Endothelial cell of umbilical vein (primary cell): ENCODE data around the gene COL20A1.

Experiments used
- EZH2 ChIP-seq: IDR thresholded peaks from 2 replicates; pipeline ENCODE4 v1.6.1; 2012; ENCODE audit warnings: borderline replicate concordance, low read depth, mild to moderate bottlenecking, moderate library complexity, low read length, inconsistent platforms; ENCODE audit not compliant: severe bottlenecking
- POLR2A ChIP-seq: IDR thresholded peaks from 2 replicates; pipeline ENCODE4 v1.6.1; 2012; ENCODE audit warnings: low read depth, mild to moderate bottlenecking, control low read depth, low read length
- POLR2AphosphoS5 ChIP-seq: IDR thresholded peaks from 2 replicates; pipeline ENCODE4 v1.6.1; 2012; ENCODE audit warnings: low read depth, mild to moderate bottlenecking, control low read depth, low read length, moderate library complexity; ENCODE audit not compliant: insufficient read depth
- TF ChIP-seq, protein P1 (sequence below), 2 donors: IDR thresholded peaks; 1 replicate in 1 of 2; 2 replicates in 1 of 2; pipeline ENCODE4 v1.5.1; 2011; ENCODE audit warnings: low read length in 2 of 2, mild to moderate bottlenecking in 2 of 2, moderate library complexity in 2 of 2, control low read depth in 1 of 2, inconsistent platforms in 1 of 2, low read depth in 1 of 2; ENCODE audit not compliant: insufficient read depth in 1 of 2; ENCODE audit errors: extremely low read depth in 1 of 2

DNA sequence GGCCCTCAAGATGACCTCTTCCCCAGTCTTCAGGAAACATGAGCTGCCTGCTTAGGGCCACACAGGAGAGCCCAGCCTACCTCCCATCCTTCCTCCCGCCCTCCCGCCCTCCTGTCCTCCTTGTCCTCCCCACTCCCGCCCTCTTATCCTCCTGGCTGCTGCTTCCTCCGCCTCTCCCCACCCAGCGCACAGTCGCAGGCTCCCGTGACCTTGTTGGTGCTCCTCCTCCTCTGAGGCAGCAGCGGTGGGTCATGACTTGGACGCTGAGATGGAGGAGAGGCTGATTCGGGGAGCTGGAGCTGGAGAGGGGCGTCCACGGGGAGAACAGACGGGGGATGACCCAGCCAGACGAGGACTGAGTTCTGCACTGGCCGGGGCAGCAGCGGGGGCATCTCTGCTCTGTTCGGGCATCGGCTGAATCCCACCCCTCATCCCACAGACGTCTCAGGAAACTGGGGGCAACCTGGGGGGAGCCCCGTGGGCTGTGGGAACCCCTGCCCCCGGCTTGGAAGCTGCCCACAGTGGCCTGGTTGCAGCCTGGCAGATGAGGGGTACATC, 35.8 kb downstream of the COL20A1 start:
- TF ChIP-seq EZH2 = no peak
- TF ChIP-seq, protein P1, sequence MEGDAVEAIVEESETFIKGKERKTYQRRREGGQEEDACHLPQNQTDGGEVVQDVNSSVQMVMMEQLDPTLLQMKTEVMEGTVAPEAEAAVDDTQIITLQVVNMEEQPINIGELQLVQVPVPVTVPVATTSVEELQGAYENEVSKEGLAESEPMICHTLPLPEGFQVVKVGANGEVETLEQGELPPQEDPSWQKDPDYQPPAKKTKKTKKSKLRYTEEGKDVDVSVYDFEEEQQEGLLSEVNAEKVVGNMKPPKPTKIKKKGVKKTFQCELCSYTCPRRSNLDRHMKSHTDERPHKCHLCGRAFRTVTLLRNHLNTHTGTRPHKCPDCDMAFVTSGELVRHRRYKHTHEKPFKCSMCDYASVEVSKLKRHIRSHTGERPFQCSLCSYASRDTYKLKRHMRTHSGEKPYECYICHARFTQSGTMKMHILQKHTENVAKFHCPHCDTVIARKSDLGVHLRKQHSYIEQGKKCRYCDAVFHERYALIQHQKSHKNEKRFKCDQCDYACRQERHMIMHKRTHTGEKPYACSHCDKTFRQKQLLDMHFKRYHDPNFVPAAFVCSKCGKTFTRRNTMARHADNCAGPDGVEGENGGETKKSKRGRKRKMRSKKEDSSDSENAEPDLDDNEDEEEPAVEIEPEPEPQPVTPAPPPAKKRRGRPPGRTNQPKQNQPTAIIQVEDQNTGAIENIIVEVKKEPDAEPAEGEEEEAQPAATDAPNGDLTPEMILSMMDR (IDR thresholded peaks at IDR 0.05; ENCODE audit: extremely low read depth in 1 of 2, insufficient read depth in 1 of 2, low read depth in 1 of 2, low read length in 2 of 2) = no peak
- no peak for TF ChIP-seq POLR2A
- no peak for TF ChIP-seq POLR2AphosphoS5
